Thyroid gland (tissue), 4 donors: ENCODE results near the gene KDM2B. TPM values are rescaled to one million over a fixed set of nuclear protein-coding genes. Genes with fewer than 3 reads are reported as not detected.

Experiments used
- DNase-seq, 2 donors: peaks; one replicate each; pipeline ENCODE4 v3.0.0-alpha.2; 2019
- H3K27ac ChIP-seq, 3 donors: fragments of 200-600 bp; sonication (generic); 1 replicate in 2 of 3; 2 replicates in 1 of 3; pipeline ENCODE4 v1.5.1; 2016 to 2019; ENCODE audit warnings: mild to moderate bottlenecking in 1 of 3, moderate library complexity in 1 of 3
- H3K27me3 ChIP-seq: fragments of 200-600 bp; sonication (generic); one replicate; pipeline ENCODE4 v1.5.1; 2019
- H3K36me3 ChIP-seq, 2 donors: fragments of 200-600 bp; sonication (generic); one replicate each; pipeline ENCODE4 v1.5.1; 2016 to 2019
- H3K4me1 ChIP-seq, 2 donors: fragments of 200-600 bp; sonication (generic); one replicate each; pipeline ENCODE4 v1.5.1; 2017 to 2019
- H3K4me3 ChIP-seq, 3 donors: fragments of 200-600 bp; sonication (generic); replicated peaks in 1 of 3; 1 replicate in 2 of 3; 2 replicates in 1 of 3; pipeline ENCODE4 v1.5.1; 2016; ENCODE audit warnings: mild to moderate bottlenecking in 1 of 3
- H3K9me3 ChIP-seq: fragments of 200-600 bp; sonication (generic); one replicate; pipeline ENCODE4 v1.5.1; 2017
- CTCF ChIP-seq, 6 experiments: fragments of 200-600 bp in 3 of 6; fragments of 450-650 bp in 3 of 6; sonication (generic) in 3 of 6; IDR thresholded peaks; one replicate each; pipeline ENCODE4 v1.5.1; 2016 to 2019; ENCODE audit warnings: antibody characterized with exemption in 6 of 6, mild to moderate bottlenecking in 2 of 6, inconsistent platforms in 1 of 6, moderate library complexity in 1 of 6
- POLR2A ChIP-seq, 2 donors: fragments of 450-650 bp; IDR thresholded peaks; one replicate each; pipeline ENCODE4 v1.6.1; 2017; ENCODE audit warnings: antibody characterized with exemption in 2 of 2, mild to moderate bottlenecking in 2 of 2, moderate library complexity in 1 of 2
- WGBS, 2 donors: methylation state at CpG; one replicate each; pipeline ENCODE4 v1.1.5; 2017; 5-methylcytosine and 5-hydroxymethylcytosine counted together
- intact Hi-C: fragments of 100-400 bp; cut with DNase I; formaldehyde crosslinking; loops from one replicate; pipeline ENCODE4 v1.15.1; 2023
- total RNA-seq, 4 donors: library from RNA; depleted of rRNA; stranded (reverse); fragments of >200 nt; gene quantifications; one replicate each; pipeline ENCODE4 v1.2.3, GENCODE V29; 2016

Gene KDM2B
- total RNA-seq, 4 donors from 2014 or later = 15.5 to 32.1 (median 21.2) TPM

GRCh38 chr12:121509339-121509738 lies 71.5 kb downstream of the KDM2B start:
- peaks cover 6 to 9% of the 10 kb centered on the region in 2 donors for H3K36me3 ChIP-seq
- no peak overlapping the region for H3K27ac ChIP-seq
- intact Hi-C loops = no loop called here
- H3K9me3 ChIP-seq = no peaks in the 10 kb centered on the region
- no peak overlapping the region for H3K4me3 ChIP-seq
- no peak for TF ChIP-seq CTCF (IDR thresholded peaks at IDR 0.05)
- WGBS, 2 donors = 93 to 96% methylated on average over 16 of the region's 16 CpGs
- H3K4me1 ChIP-seq = peaks cover 0 to 2% of the 10 kb centered on the region in 2 donors
- H3K27me3 ChIP-seq = no peaks in the 10 kb centered on the region
- no peak for DNase-seq

- no peaks in the 10 kb centered on the region for H3K27me3 ChIP-seq
- no peak overlapping the region for H3K27ac ChIP-seq
- no peak for DNase-seq
- 95 to 99% methylated on average over 11 of the region's 11 CpGs for WGBS, 2 donors
- H3K4me1 ChIP-seq = no peaks in the 10 kb centered on the region
- peaks cover 6 to 9% of the 10 kb centered on the region in 2 donors for H3K36me3 ChIP-seq
- H3K9me3 ChIP-seq = no peaks in the 10 kb centered on the region
- intact Hi-C loops = no loop called here
- TF ChIP-seq POLR2A (IDR thresholded peaks at IDR 0.05) (no peak), CTCF (IDR thresholded peaks at IDR 0.05) (no peak)
- H3K4me3 ChIP-seq = no peak overlapping the region
Observed at GRCh38 chr12:121508533-121508932, 72.3 kb downstream of the KDM2B start.

- H3K27me3 ChIP-seq = no peaks in the 10 kb centered on the region
- peaks cover 6 to 9% of the 10 kb centered on the region in 2 donors for H3K36me3 ChIP-seq
- TF ChIP-seq CTCF (IDR thresholded peaks at IDR 0.05) = no peak
- TF ChIP-seq POLR2A (IDR thresholded peaks at IDR 0.05) = no peak
- no peaks in the 10 kb centered on the region for H3K4me1 ChIP-seq
- intact Hi-C loops = no loop called here
- H3K4me3 ChIP-seq = no peak overlapping the region
- WGBS, 2 donors = 92 to 93% methylated on average over 3 of the region's 3 CpGs
- H3K27ac ChIP-seq = no peak overlapping the region
- no peaks in the 10 kb centered on the region for H3K9me3 ChIP-seq
- no peak for DNase-seq
Observed at GRCh38 chr12:121507984-121508383, 72.8 kb downstream of the KDM2B start.

GRCh38 chr12:121507245-121507644 lies 73.6 kb downstream of the KDM2B start:
- H3K36me3 ChIP-seq = peaks cover 6 to 9% of the 10 kb centered on the region in 2 donors
- no peak overlapping the region for H3K27ac ChIP-seq
- no peak overlapping the region for H3K4me3 ChIP-seq
- no peaks in the 10 kb centered on the region for H3K27me3 ChIP-seq
- 87% methylated on average over 8 of the region's 8 CpGs for WGBS, 2 donors
- intact Hi-C loops = no loop called here
- TF ChIP-seq CTCF (IDR thresholded peaks at IDR 0.05) = no peak
- no peak for TF ChIP-seq POLR2A (IDR thresholded peaks at IDR 0.05)
- no peaks in the 10 kb centered on the region for H3K9me3 ChIP-seq
- peaks cover 0 to under 1% of the 10 kb centered on the region in 2 donors for H3K4me1 ChIP-seq
- no peak for DNase-seq

DNA sequence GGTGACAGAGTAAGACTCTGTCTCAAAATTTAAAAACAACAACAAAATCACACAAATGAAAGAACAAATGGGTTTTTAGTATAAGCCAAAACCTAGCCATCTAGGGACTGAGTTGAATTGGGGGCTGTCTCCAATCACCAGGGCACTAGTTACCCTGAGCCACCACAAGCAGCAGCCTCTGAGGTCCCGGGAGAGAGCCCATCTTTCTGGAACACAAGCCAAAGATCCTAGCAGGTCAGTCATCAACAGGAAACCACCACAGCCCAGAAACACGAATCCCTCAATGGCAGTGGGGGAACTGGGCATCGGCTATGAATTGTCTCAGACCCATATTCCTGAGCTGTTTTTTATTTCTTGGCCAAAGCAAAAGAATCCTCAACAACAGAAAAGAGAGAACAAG lies 75.3 kb downstream of the KDM2B start:
- no peak overlapping the region for H3K27ac ChIP-seq

More for the DNA sequence above, 75.3 kb downstream of the KDM2B start:
- H3K36me3 ChIP-seq = peaks cover 6% of the 10 kb centered on the region in 2 donors
- H3K4me3 ChIP-seq = no peak overlapping the region
- no peaks in the 10 kb centered on the region for H3K27me3 ChIP-seq
- peaks cover 0 to 6% of the 10 kb centered on the region in 2 donors for H3K4me1 ChIP-seq
- no peak for DNase-seq
- TF ChIP-seq POLR2A (IDR thresholded peaks at IDR 0.05) = no peak
- TF ChIP-seq CTCF (IDR thresholded peaks at IDR 0.05) = no peak
- intact Hi-C loops = no loop called here
- no peaks in the 10 kb centered on the region for H3K9me3 ChIP-seq
- WGBS, 2 donors = 85 to 87% methylated on average over 3 of the region's 3 CpGs
